ENCODE measurements around the gene BCLAF1.

GRCh38 chr6:136262940-136263339 is 26.7 kb downstream of the BCLAF1 start:
- no peak for TF ChIP-seq RARB (CRISPR knock-in tag; IDR thresholded peaks at IDR 0.05)
- no peak for TF ChIP-seq SNAI2 (CRISPR knock-in tag; IDR thresholded peaks at IDR 0.05)
- no peak for TF ChIP-seq ARNTL (CRISPR knock-in tag; IDR thresholded peaks at IDR 0.05; ENCODE audit: borderline replicate concordance, low read depth)
- TF ChIP-seq PATZ1 (CRISPR knock-in tag; IDR thresholded peaks at IDR 0.05; ENCODE audit: borderline replicate concordance) = no peak
- no peak for TF ChIP-seq TOX (CRISPR knock-in tag; IDR thresholded peaks at IDR 0.05; ENCODE audit: borderline replicate concordance)
- TF ChIP-seq GLIS3 (CRISPR knock-in tag; IDR thresholded peaks at IDR 0.05) = no peak
- TF ChIP-seq ZFP3 (CRISPR knock-in tag; IDR thresholded peaks at IDR 0.05) = no peak
- TF ChIP-seq OSR1 (CRISPR knock-in tag; IDR thresholded peaks at IDR 0.05) = no peak
- TF ChIP-seq CREB5 (CRISPR knock-in tag; IDR thresholded peaks at IDR 0.05; ENCODE audit: low read depth) = no peak
- no peak for TF ChIP-seq ZFP30 (CRISPR knock-in tag; IDR thresholded peaks at IDR 0.05)
- TF ChIP-seq BACH2 (CRISPR knock-in tag; IDR thresholded peaks at IDR 0.05; ENCODE audit: borderline replicate concordance) = no peak
